Erythroblast (primary cell): ENCODE data around the gene INPP4B.

ENCODE experiments used
- DNase-seq, 2 experiments: peaks; one replicate each; lab custom pipeline; 2025; lab: John Stamatoyannopoulos, UW
- GATA1 ChIP-seq: IDR thresholded peaks from 2 replicates; pipeline ENCODE4 v1.6.1; 2011; ENCODE audit warnings: low read depth, mild to moderate bottlenecking, control low read depth, low read length, moderate library complexity
- POLR2A ChIP-seq: IDR thresholded peaks from 2 replicates; pipeline ENCODE4 v1.6.1; 2011; ENCODE audit warnings: mild to moderate bottlenecking, low read length

Gene INPP4B

GRCh38 chr4:142383800-142384470 is 462.2 kb downstream of the INPP4B start:
- TF ChIP-seq POLR2A: no peak
- TF ChIP-seq GATA1: no peak
- no peak for DNase-seq

DNA sequence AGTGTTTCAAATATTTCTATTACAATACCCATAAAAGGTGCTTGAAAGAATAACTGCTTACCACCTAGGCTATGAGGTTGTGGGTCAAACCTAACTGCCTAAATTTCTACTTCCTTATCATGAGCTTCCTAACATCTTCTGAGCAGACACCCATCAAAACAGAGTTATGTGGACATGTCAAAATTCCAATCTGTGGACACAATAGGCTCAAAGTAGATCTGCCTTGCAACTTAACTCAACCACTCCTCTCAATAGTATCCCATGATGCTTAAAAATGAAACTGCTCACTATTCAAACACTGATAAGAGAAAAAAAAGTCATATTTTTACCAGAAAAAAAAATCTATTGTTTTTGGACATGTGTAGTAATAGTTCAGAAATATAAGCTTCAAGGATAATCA is 462.7 kb downstream of the INPP4B start:
- TF ChIP-seq POLR2A: no peak
- no peak for TF ChIP-seq GATA1
- DNase-seq: no peak

DNA sequence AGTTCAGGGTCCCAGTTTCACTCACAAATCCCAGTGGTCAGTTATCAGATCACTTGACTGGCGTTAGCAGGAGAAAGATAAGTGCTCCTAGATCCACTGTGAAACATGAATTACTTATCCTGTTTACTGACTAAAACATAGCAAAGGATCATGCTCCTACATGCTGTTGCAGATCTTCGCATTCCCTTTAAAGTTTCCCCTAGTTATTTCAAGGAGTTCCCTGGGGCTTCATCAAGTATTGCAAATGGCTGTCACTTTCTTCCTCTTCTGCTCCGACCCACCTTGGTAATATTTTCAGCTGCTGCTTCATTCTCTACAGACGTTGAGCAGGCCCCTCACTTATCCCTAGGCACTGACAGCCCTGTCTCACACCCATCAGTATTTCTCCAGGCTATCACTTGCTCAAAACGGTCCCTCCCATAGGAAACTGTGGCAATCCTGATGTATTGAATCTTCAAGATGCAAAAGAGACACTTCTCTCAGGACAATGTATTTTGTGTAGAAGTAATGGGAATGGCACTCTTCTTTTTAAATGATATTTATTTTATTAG is 466.0 kb downstream of the INPP4B start:
- TF ChIP-seq GATA1: no peak
- no peak for TF ChIP-seq POLR2A
- no peak for DNase-seq

DNA sequence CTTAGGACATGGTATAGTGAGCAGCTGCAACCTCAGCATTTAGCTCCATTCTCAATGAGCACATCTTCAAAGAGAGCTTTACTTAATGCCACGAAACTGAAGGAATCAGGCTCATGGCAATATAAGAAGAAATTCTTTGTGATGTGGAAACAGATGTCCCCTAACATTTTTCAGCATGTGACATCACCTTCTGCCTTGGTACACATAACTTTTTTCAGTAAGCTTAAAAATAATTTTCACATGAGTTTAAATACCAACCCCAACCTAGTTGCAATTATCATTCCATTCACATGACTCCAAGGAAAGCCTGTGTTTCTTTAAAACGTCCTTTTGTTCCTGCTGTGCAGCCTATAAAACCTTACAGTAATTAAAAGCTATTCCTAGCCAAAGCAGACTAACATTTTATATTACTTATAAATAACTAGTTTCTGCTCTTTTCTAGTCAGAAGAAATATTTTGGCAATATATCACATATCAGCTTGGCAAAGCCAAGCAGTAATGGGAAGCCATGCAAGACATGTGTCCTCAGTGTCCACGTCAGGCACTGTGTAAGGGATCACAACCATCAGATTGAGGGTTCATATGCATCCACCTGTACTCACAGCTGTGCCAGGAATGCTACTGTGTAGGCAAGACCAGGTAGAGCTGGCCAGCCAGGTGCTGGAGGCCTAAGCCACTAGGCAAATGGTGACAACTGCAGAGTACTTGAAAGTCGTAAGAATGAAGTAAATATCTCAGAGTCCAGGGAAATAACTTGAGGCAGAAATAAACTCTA is 466.6 kb downstream of the INPP4B start:
- TF ChIP-seq POLR2A (no peak), GATA1 (no peak)
- no peak for DNase-seq

- no peak for DNase-seq
- no peak for TF ChIP-seq GATA1
- no peak for TF ChIP-seq POLR2A
Observed at GRCh38 chr4:142378179-142378578, 467.9 kb downstream of the INPP4B start.

- DNase-seq: peak in 1 of 2 experiments; percentile 2
- no peak for TF ChIP-seq POLR2A
Observed at GRCh38 chr4:142377342-142378091, 468.6 kb downstream of the INPP4B start.

- TF ChIP-seq POLR2A (no peak), GATA1 (no peak)
- DNase-seq: no peak
Observed at GRCh38 chr4:142376204-142376603, 469.9 kb downstream of the INPP4B start.

GRCh38 chr4:142373610-142374009 is 472.5 kb downstream of the INPP4B start:
- TF ChIP-seq GATA1 (no peak), POLR2A (no peak)
- DNase-seq: no peak

DNA sequence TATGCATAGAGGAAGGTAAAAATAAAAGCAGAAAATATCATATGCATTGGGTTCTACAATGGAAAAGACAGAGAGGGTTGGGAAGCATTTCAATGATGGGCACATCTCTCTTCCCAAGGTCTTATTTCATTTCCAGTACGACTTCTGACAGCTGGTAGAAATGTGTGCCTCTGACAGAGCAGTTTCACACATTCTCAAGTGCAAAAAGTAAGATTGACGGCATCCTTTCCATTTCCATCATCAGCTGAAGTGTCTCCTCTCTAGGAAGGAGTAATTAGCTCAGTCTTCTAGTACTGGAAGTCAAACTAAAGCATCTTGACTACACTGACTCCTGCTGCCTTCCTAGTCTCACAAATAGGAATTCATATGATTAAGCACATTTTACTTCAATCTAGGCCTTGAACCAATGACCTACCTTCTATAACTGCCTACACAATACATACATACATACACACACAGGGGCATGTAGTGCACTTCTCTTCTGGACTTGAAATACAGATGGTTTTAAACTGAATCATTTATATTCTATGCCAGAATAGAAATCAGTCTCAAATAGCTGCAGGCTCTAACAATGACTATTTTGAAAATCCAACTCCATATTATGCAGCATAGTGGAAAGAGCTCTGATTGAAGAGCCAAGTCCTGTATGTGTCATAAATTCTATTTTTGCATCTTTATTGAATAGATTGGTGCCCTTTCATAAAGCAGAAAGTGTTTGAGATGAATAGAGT is 473.4 kb downstream of the INPP4B start:
- DNase-seq: no peak
- TF ChIP-seq GATA1 (no peak), POLR2A (no peak)

- no peak for TF ChIP-seq GATA1
- no peak for TF ChIP-seq POLR2A
- no peak for DNase-seq
Observed at GRCh38 chr4:142369141-142369540, 477.0 kb downstream of the INPP4B start.

GRCh38 chr4:142367418-142368180 is 478.5 kb downstream of the INPP4B start:
- TF ChIP-seq POLR2A: no peak
- no peak for DNase-seq

DNA sequence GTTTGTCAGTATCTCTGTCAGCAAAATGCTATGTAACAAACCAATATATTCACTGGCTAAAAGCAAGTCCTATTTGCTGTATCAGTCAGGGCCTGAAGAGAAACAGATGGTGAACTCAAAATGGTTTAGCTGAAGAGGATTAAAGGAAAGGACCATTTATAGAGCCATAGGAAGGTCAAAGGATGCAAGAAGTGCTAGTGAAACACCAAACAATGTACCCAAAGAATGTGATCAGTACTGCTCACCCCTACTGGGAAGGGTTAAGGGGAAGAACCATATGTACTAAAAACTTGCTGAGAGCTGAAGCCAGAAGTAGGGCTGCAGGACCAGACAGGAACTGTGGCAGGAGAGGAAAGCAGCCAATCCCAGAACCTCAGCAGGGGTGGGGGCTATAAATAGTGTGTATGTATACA is 479.3 kb downstream of the INPP4B start:
- TF ChIP-seq GATA1 (no peak), POLR2A (no peak)
- DNase-seq: no peak
